Measurements from ENCODE around the gene RSRC1. TPM values are rescaled to one million over a fixed set of nuclear protein-coding genes. Genes with fewer than 3 reads are reported as not detected.

RSRC1 gene
- polyA plus RNA-seq, 1 donor (not counting 4 experiments of a cell fraction or from before 2014, with no cell fraction given), result 11.1 TPM

- Histone ChIP-seq H4K20me1 (ENCODE audit: control insufficient read depth, extremely low read depth, insufficient read depth, low read length) (no peaks in the 10 kb centered on the region), H3K36me3 (ENCODE audit: control insufficient read depth in 2 of 2, extremely low read depth in 1 of 2, insufficient read depth in 2 of 2, low read length in 2 of 2) (no peaks in the 10 kb centered on the region), H3K9ac (ENCODE audit: control insufficient read depth, extremely low read depth, insufficient read depth, low read length) (no peak overlapping the region), H3K9me3 (ENCODE audit: control insufficient read depth, low read depth, low read length) (no peaks in the 10 kb centered on the region), H3K27ac (ENCODE audit: control insufficient read depth, insufficient read depth, low read length) (no peak overlapping the region), H2AFZ (ENCODE audit: control insufficient read depth, low read length) (no peak overlapping the region), H3K9me1 (ENCODE audit: control insufficient read depth, extremely low read depth, insufficient read depth, low read length) (no peaks in the 10 kb centered on the region), H3K4me1 (ENCODE audit: control insufficient read depth, extremely low read depth, insufficient read depth, low read length) (no peaks in the 10 kb centered on the region), H3K4me3 (ENCODE audit: control insufficient read depth in 2 of 3, extremely low read depth in 1 of 3, insufficient read depth in 2 of 3, low read depth in 1 of 3, low read length in 3 of 3) (no peak overlapping the region), H3K4me2 (ENCODE audit: control insufficient read depth, extremely low read depth, insufficient read depth, low read depth, low read length) (no peak overlapping the region), H3K79me2 (ENCODE audit: control insufficient read depth, insufficient read depth, low read length) (no peaks in the 10 kb centered on the region), H3K27me3 (ENCODE audit: control insufficient read depth, extremely low read depth, insufficient read depth, low read length) (no peaks in the 10 kb centered on the region)
- DNase-seq (ENCODE audit: low read depth, low spot score) (no peak), FAIRE-seq (no peak)
- TF ChIP-seq, protein P1, sequence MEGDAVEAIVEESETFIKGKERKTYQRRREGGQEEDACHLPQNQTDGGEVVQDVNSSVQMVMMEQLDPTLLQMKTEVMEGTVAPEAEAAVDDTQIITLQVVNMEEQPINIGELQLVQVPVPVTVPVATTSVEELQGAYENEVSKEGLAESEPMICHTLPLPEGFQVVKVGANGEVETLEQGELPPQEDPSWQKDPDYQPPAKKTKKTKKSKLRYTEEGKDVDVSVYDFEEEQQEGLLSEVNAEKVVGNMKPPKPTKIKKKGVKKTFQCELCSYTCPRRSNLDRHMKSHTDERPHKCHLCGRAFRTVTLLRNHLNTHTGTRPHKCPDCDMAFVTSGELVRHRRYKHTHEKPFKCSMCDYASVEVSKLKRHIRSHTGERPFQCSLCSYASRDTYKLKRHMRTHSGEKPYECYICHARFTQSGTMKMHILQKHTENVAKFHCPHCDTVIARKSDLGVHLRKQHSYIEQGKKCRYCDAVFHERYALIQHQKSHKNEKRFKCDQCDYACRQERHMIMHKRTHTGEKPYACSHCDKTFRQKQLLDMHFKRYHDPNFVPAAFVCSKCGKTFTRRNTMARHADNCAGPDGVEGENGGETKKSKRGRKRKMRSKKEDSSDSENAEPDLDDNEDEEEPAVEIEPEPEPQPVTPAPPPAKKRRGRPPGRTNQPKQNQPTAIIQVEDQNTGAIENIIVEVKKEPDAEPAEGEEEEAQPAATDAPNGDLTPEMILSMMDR (optimal IDR thresholded peaks at IDR 0.05 in 1 of 3, IDR thresholded peaks at IDR 0.05 in 1 of 3, conservative IDR thresholded peaks at IDR 0.05 in 1 of 3; ENCODE audit: extremely low read depth in 1 of 3, insufficient read depth in 2 of 3, low read length in 3 of 3), result no peak
- no peak for TF ChIP-seq EZH2 (IDR thresholded peaks at IDR 0.05; ENCODE audit: low read length)
- dilution Hi-C loops (cut with MboI; ENCODE audit: extremely low pct_ligation_motif_present, low sequenced_read_pairs), result no loop called here
Observed at GRCh38 chr3:158519776-158520175, 409.9 kb downstream of the RSRC1 start.

- no peak for FAIRE-seq
- Histone ChIP-seq H3K9ac (ENCODE audit: control insufficient read depth, extremely low read depth, insufficient read depth, low read length) (no peak overlapping the region), H3K27ac (ENCODE audit: control insufficient read depth, insufficient read depth, low read length) (no peak overlapping the region), H4K20me1 (ENCODE audit: control insufficient read depth, extremely low read depth, insufficient read depth, low read length) (no peaks in the 10 kb centered on the region), H3K9me1 (ENCODE audit: control insufficient read depth, extremely low read depth, insufficient read depth, low read length) (no peaks in the 10 kb centered on the region), H3K4me1 (ENCODE audit: control insufficient read depth, extremely low read depth, insufficient read depth, low read length) (no peaks in the 10 kb centered on the region), H3K9me3 (ENCODE audit: control insufficient read depth, low read depth, low read length) (no peaks in the 10 kb centered on the region), H3K4me3 (ENCODE audit: control insufficient read depth in 2 of 3, extremely low read depth in 1 of 3, insufficient read depth in 2 of 3, low read depth in 1 of 3, low read length in 3 of 3) (no peak overlapping the region), H3K27me3 (ENCODE audit: control insufficient read depth, extremely low read depth, insufficient read depth, low read length) (no peaks in the 10 kb centered on the region), H3K4me2 (ENCODE audit: control insufficient read depth, extremely low read depth, insufficient read depth, low read depth, low read length) (no peak overlapping the region), H3K79me2 (ENCODE audit: control insufficient read depth, insufficient read depth, low read length) (no peaks in the 10 kb centered on the region), H2AFZ (ENCODE audit: control insufficient read depth, low read length) (no peak overlapping the region), H3K36me3 (ENCODE audit: control insufficient read depth in 2 of 2, extremely low read depth in 1 of 2, insufficient read depth in 2 of 2, low read length in 2 of 2) (no peaks in the 10 kb centered on the region)
- dilution Hi-C loops (cut with MboI; ENCODE audit: extremely low pct_ligation_motif_present, low sequenced_read_pairs), result no loop called here
- TF ChIP-seq EZH2 (IDR thresholded peaks at IDR 0.05; ENCODE audit: low read length), result no peak
- TF ChIP-seq, protein P1 (optimal IDR thresholded peaks at IDR 0.05 in 1 of 3, IDR thresholded peaks at IDR 0.05 in 1 of 3, conservative IDR thresholded peaks at IDR 0.05 in 1 of 3; ENCODE audit: extremely low read depth in 1 of 3, insufficient read depth in 2 of 3, low read length in 3 of 3), result no peak
- no peak for DNase-seq (ENCODE audit: low read depth, low spot score)
Observed at GRCh38 chr3:158520433-158520832, 410.5 kb downstream of the RSRC1 start.

Measured in keratinocyte (primary cell).